Gastroesophageal sphincter (tissue), 4 donors: ENCODE data around the gene GSG1L. TPM values are rescaled to one million over a fixed set of nuclear protein-coding genes. Genes with fewer than 3 reads are reported as not detected.

Experiments used
- ATAC-seq: fragments of 150-250 bp; one replicate; pipeline ENCODE4 v1.9.1; 2016; ENCODE audit warnings: mild to moderate bottlenecking, moderate library complexity
- H3K27ac ChIP-seq, 4 donors: fragments of 200-600 bp; sonication (generic) in 3 of 4; 1 replicate in 3 of 4; 2 replicates in 1 of 4; pipeline ENCODE4 v1.5.1; 2016 to 2019
- H3K27me3 ChIP-seq: fragments of 200-600 bp; sonication (generic); one replicate; pipeline ENCODE4 v1.5.1; 2019
- H3K36me3 ChIP-seq, 2 donors: fragments of 200-600 bp; sonication (generic); one replicate each; pipeline ENCODE4 v1.5.1; 2019; ENCODE audit warnings: control low read depth in 1 of 2
- H3K4me1 ChIP-seq, 3 donors: fragments of 200-600 bp; sonication (generic); 1 replicate in 2 of 3; 2 replicates in 1 of 3; pipeline ENCODE4 v1.5.1; 2016 to 2019; ENCODE audit warnings: control low read depth in 2 of 3
- H3K4me3 ChIP-seq, 2 donors: fragments of 200-600 bp; sonication (generic); one replicate each; pipeline ENCODE4 v1.5.1; 2019; ENCODE audit warnings: mild to moderate bottlenecking in 1 of 2, moderate library complexity in 1 of 2
- H3K9me3 ChIP-seq, 3 donors: fragments of 200-600 bp; sonication (generic); one replicate each; pipeline ENCODE4 v1.5.1; 2017 to 2019; ENCODE audit warnings: control low read depth in 2 of 3
- EP300 ChIP-seq: sonication (generic); formaldehyde crosslinking; IDR thresholded peaks from one replicate; pipeline ENCODE4 v1.6.1; 2017; ENCODE audit warnings: antibody characterized with exemption, mild to moderate bottlenecking
- POLR2A ChIP-seq, 2 donors: fragments of 450-650 bp; IDR thresholded peaks; one replicate each; pipeline ENCODE4 v1.6.1; 2017; ENCODE audit warnings: antibody characterized with exemption in 2 of 2, mild to moderate bottlenecking in 2 of 2, moderate library complexity in 1 of 2
- POLR2AphosphoS5 ChIP-seq: sonication (generic); formaldehyde crosslinking; IDR thresholded peaks from one replicate; pipeline ENCODE4 v1.6.1; 2017; ENCODE audit warnings: antibody characterized with exemption
- WGBS, 2 donors: methylation state at CpG; one replicate each; pipeline ENCODE4 v1.1.5; 2018; ENCODE audit warnings: low coverage in 1 of 2; 5-methylcytosine and 5-hydroxymethylcytosine counted together
- total RNA-seq, 4 donors: library from RNA; depleted of rRNA; stranded (reverse); fragments of >200 nt; gene quantifications; one replicate each; pipeline ENCODE4 v1.1.0, GENCODE V29; 2016
- TF ChIP-seq, protein P1 (sequence below), 4 experiments: fragments of 200-600 bp in 2 of 4; fragments of 450-650 bp in 2 of 4; sonication (generic) in 1 of 4; IDR thresholded peaks; one replicate each; pipeline ENCODE4 v1.5.1; 2017 to 2019; ENCODE audit warnings: antibody characterized with exemption in 4 of 4, mild to moderate bottlenecking in 2 of 4, moderate library complexity in 2 of 4

Gene GSG1L
- total RNA-seq, 4 donors from 2014 or later, result 1.0 TPM; not detected in 3

DNA sequence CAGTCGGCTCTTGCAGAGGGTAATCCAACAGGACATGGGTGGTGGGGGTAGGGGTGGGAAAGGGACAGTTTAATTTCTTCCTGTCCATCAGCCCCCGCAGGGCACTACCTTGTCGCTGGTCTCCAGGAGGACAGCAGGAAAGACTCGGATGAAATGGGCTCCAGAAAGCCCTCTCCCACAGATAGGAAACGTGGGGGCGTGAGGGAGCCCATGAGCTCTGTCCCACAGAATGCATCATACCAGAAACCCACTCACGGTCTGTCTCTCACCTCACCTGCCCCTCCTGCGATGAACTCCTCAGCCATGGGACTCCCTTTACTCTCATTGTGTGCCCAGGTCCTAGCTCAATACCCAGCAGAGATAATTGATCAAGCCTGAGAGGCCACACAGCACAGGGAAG, 240.1 kb downstream of the GSG1L start:
- Histone ChIP-seq H3K36me3 (no peaks in the 10 kb centered on the region), H3K9me3 (no peaks in the 10 kb centered on the region), H3K27me3 (peaks cover 30% of the 10 kb centered on the region), H3K27ac (no peak overlapping the region), H3K4me3 (no peak overlapping the region), H3K4me1 (no peaks in the 10 kb centered on the region)
- TF ChIP-seq POLR2A (IDR thresholded peaks at IDR 0.05) (no peak), EP300 (no peak), POLR2AphosphoS5 (no peak)
- TF ChIP-seq, protein P1, sequence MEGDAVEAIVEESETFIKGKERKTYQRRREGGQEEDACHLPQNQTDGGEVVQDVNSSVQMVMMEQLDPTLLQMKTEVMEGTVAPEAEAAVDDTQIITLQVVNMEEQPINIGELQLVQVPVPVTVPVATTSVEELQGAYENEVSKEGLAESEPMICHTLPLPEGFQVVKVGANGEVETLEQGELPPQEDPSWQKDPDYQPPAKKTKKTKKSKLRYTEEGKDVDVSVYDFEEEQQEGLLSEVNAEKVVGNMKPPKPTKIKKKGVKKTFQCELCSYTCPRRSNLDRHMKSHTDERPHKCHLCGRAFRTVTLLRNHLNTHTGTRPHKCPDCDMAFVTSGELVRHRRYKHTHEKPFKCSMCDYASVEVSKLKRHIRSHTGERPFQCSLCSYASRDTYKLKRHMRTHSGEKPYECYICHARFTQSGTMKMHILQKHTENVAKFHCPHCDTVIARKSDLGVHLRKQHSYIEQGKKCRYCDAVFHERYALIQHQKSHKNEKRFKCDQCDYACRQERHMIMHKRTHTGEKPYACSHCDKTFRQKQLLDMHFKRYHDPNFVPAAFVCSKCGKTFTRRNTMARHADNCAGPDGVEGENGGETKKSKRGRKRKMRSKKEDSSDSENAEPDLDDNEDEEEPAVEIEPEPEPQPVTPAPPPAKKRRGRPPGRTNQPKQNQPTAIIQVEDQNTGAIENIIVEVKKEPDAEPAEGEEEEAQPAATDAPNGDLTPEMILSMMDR (IDR thresholded peaks at IDR 0.05), result no peak
- no peak for ATAC-seq
- 57% methylated on average over 6 of the region's 8 CpGs; no CpG with 5 or more reads in 1 of the 2 donors for WGBS, 2 donors

DNA sequence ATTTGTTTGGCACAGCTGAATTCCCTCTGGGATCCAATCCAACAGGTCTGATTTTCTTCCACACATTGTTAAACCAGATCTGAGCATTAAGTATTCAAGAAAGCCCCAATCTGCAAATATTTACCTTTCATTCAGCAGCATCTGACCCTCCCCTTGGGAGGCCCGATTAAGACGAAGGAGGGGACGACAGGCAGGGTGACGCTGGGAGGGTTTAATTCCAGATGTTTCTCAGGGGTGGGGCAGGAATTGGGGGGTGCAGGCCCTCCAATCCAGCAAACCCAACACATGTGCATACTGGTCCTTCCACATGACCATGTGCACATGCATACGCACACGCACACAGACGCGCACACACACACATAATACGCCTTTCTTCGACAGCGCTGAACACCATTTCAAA, 240.5 kb downstream of the GSG1L start:
- no peak for ATAC-seq
- TF ChIP-seq POLR2A (IDR thresholded peaks at IDR 0.05) (no peak), POLR2AphosphoS5 (no peak), EP300 (no peak)
- TF ChIP-seq, protein P1 (IDR thresholded peaks at IDR 0.05), result no peak
- 19 to 67% methylated on average over 4 to 11 of the region's 11 CpGs for WGBS, 2 donors

DNA sequence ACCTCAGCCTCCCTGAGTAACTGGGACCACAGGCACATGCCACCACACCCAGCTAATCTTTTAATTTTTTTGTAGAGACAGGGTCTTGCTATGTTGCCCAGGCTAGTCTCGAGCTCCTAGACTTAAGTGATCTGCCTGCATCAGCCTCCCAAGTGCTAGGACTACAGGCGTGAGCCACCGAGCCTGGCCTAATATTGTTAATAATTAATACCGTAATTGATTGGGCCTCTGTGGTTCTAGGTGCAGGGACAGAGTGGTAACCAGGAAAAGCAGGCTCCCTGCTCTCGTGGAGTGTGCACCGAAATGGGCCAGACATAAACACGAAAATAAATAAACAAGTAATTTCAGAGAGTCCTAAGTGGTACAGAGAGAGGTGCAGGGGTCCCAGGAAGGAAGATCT, 241.0 kb downstream of the GSG1L start:
- Histone ChIP-seq H3K27ac (no peak overlapping the region), H3K36me3 (no peaks in the 10 kb centered on the region), H3K4me1 (no peaks in the 10 kb centered on the region), H3K9me3 (no peaks in the 10 kb centered on the region), H3K27me3 (peaks cover 36% of the 10 kb centered on the region), H3K4me3 (no peak overlapping the region)
- TF ChIP-seq EP300, result no peak
- TF ChIP-seq POLR2A (IDR thresholded peaks at IDR 0.05), result no peak
- TF ChIP-seq, protein P1 (IDR thresholded peaks at IDR 0.05), result no peak
- no peak for TF ChIP-seq POLR2AphosphoS5
- WGBS, 2 donors, result 74 to 75% methylated on average over 3 to 4 of the region's 7 CpGs
- no peak for ATAC-seq

More for the DNA sequence above, 240.5 kb downstream of the GSG1L start:
- Histone ChIP-seq H3K27ac (no peak overlapping the region), H3K4me3 (no peak overlapping the region), H3K27me3 (peaks cover 31% of the 10 kb centered on the region), H3K9me3 (no peaks in the 10 kb centered on the region), H3K4me1 (no peaks in the 10 kb centered on the region), H3K36me3 (no peaks in the 10 kb centered on the region)

DNA sequence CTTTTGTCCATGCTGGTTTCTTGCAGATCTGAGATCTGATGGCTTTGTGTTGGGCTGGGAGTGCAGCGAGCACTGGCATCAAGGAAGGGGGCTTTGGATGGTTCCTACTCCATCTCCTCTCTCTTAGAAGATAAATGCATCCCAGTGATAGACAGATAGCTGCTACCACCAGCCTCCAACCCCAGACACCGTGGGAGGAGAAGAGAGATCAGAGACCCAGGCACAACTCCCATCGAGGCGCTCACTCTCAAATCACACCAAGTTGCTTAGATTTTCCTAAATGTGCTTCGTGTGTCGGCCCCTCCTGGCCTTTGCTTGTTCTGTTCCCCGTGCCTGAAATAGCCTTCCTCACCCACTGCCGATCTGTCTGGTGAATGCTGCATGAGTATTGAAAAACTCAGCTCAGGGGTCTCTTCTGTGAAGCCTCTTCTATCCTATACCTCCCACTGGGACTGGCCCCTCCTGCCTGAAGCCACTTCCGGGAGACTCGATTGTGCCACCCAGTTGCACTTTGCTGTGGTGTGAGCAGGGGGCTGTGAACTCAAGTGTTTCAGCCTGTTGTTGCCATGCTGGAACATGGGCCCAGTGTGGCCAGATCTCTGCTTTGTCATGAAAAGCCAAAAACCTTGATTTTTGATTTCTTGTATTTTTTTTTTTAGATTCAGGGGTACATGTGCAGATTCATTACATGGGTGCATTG, 242.7 kb downstream of the GSG1L start:
- no peak for ATAC-seq
- TF ChIP-seq POLR2AphosphoS5, result no peak
- TF ChIP-seq, protein P1 (IDR thresholded peaks at IDR 0.05), result no peak
- no peak for TF ChIP-seq EP300
- no peak for TF ChIP-seq POLR2A (IDR thresholded peaks at IDR 0.05)
- Histone ChIP-seq H3K4me1 (no peaks in the 10 kb centered on the region), H3K27me3 (peaks cover 46% of the 10 kb centered on the region), H3K36me3 (no peaks in the 10 kb centered on the region), H3K9me3 (no peaks in the 10 kb centered on the region), H3K27ac (no peak overlapping the region), H3K4me3 (no peak overlapping the region)
- 71 to 82% methylated on average over 5 to 8 of the region's 10 CpGs for WGBS, 2 donors

DNA sequence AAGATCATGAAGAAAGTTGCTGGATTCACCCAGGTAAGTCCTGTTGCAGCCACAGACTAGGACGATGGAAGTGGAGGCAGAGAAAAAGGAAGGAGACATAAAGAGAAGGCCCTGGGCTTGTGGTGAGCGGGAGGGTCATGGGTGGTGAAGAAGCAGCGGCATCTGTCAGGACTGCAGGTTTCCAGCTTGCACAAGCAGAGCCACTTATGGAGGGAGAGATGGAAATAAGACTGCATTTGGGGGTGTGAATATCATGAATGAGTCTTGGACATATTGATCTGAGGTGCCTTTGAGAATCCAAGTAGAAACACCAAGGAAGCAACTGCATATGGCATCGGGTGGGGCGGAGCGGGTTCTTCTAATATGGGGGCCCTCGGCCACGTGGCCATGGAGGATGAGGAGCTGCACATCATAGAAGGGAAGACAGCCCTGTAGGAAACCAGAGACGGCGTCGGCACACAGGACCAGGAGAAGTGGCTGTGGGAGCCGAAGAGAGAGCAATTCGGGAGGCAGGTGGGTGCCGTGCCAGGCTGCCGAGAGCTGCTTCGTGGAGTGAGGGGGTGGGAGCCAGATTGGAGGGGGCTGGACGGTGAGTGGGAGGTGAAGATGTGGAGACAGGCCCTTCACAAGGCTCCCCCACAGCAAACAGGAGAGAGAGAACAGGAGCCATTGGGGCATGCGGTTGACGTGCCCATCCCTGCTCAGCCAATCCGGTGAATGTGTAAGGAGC, 243.5 kb downstream of the GSG1L start:
- Histone ChIP-seq H3K36me3 (no peaks in the 10 kb centered on the region), H3K27ac (no peak overlapping the region), H3K4me3 (no peak overlapping the region), H3K9me3 (no peaks in the 10 kb centered on the region), H3K4me1 (no peaks in the 10 kb centered on the region), H3K27me3 (peaks cover 53% of the 10 kb centered on the region)
- TF ChIP-seq POLR2AphosphoS5, result no peak
- TF ChIP-seq POLR2A (IDR thresholded peaks at IDR 0.05), result no peak
- TF ChIP-seq EP300, result no peak
- TF ChIP-seq, protein P1 (IDR thresholded peaks at IDR 0.05), result no peak
- 76 to 88% methylated on average over 10 of the region's 20 CpGs for WGBS, 2 donors
- ATAC-seq, result no peak
